ENCODE measurements around the gene EI24.
A peak's percentile ranks its signal among the peaks of the same experiment; 100 is the strongest.

The EI24 gene

GRCh38 chr11:125583496-125583895, 14.2 kb downstream of the EI24 start:
- DNase-seq, result no peak

- no peak for DNase-seq
These were observed 16.2 kb downstream of the EI24 start for GRCh38 chr11:125585487-125585886.

DNA sequence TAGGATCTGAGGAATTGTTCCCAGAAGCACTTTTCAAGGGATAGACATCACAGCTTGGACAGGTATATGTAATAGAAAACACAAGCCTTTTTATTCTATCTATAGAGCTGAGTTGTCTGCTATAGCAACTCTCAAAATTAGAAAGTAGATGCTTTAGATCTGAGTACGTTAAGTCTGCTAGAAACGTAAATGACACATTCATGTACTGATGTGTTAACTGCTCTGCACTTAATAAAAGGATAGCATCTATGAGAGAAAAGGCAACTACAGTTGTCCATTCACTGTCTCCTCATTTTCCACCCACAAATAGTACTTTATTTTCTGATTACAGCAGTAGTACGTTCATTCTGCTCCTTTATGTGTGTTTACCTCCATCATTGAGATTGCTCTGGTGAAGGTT, 17.3 kb downstream of the EI24 start:
- no peak for DNase-seq

DNA sequence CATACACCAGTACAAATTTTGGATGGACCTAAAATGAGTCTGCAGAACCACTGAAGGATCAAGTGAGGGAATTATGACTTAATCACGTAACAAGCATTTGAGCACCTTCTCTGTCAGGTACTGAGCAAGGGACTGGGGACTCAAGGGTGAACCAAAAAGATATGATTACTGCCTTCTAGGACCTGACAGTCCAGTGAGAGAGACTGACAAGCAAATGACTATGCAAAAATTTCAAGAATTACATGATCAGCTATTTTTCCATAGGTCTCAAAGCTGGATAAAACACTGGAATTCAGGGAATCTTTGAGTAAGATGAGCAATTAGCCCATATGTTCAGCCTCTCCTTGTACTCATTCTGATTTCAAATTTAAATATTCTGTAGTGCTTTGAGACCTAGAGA, 18.2 kb downstream of the EI24 start:
- no peak for DNase-seq

DNA sequence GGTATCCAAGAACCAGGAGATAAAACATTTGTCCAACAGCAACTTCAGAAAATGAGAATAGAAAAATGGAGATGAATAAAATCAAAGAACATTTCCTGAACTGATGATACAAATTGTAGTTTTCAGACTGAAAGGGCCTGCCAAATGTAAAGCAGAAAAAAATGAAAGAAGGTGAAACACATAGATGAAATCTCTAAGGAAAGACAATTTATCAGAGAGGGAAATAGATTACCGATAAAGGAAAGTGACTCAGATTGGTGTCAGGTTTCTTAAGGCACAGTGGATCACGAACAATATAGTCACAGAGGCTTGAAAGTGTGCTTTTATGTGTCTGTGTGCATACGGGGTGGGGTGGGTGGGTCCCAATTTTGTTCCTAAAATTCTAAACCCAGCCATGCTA, 19.2 kb downstream of the EI24 start:
- DNase-seq, result no peak

DNA sequence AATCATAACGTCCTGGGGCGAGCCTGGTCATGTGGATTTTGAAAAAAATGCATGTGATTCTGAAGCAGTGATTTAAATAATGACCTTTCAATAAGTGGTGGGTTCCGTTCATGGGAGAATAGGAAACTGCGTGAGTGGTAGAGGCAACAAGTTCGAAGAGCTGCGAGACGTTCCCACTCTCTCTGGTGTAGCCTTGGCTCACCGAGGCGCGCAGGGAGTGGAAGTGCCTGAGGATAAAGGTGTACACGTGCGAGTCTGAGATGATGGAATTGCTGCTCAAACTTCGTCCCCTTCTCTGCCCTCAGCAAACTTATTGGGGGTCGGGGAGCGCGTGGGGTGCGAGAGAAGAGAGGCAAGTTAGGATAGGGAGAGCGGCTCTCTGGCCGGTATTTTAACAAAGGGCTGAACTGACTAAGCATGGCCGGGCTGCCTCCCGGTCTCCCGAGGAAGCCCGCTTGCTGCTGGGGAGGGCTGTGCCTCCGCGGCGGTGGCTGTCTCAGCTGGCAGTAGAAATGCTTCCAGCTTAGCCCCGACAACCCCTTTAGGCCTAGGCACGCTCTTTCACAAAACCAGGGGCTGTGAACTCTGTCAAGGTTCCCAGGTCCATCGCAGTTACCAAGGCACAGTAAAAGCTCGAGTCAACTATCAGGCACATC, 22.5 kb downstream of the EI24 start:
- DNase-seq, result no peak

- peak; percentile 100 for DNase-seq
These were observed 23.2 kb downstream of the EI24 start, which contains the start of gene STT3A for GRCh38 chr11:125592305-125593113. TSS of gene STT3A (plus strand) at chr11:125592852. CDS start at chr11:125595916, 3,064 bp downstream.

GRCh38 chr11:125593114-125593820, 24.0 kb downstream of the EI24 start:
- DNase-seq, result peak; percentile 71

DNA sequence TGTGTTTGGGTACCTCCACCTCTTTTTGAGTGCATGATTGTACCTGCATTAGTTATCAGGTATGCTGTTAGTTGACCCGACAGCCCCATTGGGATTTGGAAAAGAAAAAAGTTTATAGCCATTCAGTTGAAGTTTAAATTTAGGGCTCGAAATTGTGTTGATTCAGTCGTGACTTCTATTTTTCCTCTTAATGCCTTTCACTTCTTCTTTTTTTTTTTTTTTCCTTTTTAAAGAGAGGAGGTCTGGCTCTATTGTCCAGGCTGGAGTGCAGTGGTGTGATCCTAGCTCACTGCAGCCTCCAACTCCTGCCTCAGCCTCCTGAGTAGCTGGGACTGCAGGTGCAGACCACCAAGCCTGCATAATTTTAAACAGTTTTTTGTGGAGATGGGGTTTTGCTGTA, 25.7 kb downstream of the EI24 start:
- DNase-seq, result no peak

GRCh38 chr11:125600663-125601062, 31.4 kb downstream of the EI24 start:
- no peak for DNase-seq

DNA sequence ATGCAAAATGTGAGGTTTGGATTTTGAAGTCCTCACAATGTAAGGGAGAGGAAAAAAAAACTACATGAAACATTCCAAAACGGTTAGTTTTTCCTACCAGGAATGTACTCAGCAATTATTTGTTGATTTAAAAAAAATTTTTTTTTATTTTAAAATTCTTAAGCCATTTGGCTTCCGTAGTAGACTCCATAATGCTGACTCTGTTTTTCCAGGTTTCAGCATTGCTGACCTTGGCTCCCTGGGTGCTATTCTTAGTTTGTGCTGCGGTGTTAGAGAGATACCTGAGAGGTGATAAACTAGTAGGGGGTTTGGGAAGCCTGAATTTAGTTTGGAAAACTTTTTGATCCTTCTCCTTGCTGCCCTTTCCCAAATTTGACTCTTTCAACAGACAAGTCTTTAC, 33.9 kb downstream of the EI24 start:
- DNase-seq, result no peak

GRCh38 chr11:125605417-125605816, 36.1 kb downstream of the EI24 start:
- no peak for DNase-seq

GRCh38 chr11:125609545-125609944, 40.3 kb downstream of the EI24 start:
- no peak for DNase-seq

DNA sequence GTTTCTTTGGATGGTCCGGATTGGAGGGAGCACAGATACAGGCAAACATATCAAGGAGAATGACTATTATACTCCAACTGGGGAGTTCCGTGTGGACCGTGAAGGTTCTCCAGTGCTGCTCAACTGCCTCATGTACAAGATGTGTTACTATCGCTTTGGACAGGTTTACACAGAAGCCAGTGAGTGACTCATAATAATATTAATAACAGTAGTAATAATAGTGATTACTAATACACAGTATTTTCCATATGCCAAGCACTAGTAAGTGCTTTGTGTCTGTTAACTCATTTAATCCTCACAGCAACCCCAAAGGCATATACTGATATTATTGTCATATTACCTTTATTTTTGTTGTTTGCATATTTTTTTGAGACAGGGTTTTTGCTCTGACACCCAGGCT, 49.1 kb downstream of the EI24 start:
- no peak for DNase-seq

DNA sequence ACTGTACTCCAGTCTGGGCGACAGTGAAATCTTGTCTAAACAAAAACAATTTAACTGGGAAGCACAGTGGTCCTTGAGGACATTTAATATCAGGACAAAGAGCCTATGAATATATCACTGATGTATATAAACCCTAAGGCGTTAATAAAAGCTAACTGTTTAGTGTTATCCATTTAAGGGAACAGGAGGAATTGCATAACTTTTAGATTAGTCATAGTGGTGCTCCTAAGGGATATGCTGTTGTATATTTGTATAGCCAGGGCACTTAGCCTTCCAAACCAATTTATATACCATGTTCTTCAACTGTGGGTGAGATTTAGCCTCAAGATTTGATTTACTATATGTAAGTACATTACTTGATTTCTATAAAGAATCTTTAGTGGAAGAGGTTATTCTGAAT, 52.7 kb downstream of the EI24 start:
- no peak for DNase-seq

GRCh38 chr11:125623064-125623463, 53.8 kb downstream of the EI24 start:
- DNase-seq, result no peak

DNA sequence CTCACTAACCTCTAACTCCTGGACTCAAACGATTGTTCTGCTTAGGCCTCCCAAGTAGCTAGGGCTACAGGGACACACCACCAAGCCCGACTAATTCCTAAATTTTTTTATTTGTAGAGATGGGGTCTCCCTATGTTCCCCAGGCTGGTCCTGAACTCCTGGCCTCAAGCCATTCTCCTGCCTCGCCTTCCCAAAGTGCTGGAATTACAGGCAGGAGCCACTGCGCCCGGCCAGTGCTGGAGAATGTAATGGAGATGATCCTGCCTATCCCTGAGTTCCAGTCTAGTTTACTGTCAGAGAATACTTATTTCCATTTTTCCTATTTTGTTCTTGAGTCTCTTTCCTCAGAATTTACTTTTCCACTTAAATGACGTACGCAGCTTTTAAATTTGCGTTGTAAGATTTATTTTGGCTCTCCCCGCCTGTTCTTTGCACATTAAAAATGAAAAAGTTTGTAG, 55.5 kb downstream of the EI24 start, which contains the start of gene CHEK1:
Gene CHEK1 (plus strand): TSS at position 408 of the 458 bp plus-strand sequence. CDS start 1,606 bp downstream, outside the sequence.
- no peak for DNase-seq

- no peak for DNase-seq
These were observed 56.0 kb downstream of the EI24 start for GRCh38 chr11:125625225-125625629.

GRCh38 chr11:125625630-125626287, 56.5 kb downstream of the EI24 start:
- peak; percentile 95 for DNase-seq

DNA sequence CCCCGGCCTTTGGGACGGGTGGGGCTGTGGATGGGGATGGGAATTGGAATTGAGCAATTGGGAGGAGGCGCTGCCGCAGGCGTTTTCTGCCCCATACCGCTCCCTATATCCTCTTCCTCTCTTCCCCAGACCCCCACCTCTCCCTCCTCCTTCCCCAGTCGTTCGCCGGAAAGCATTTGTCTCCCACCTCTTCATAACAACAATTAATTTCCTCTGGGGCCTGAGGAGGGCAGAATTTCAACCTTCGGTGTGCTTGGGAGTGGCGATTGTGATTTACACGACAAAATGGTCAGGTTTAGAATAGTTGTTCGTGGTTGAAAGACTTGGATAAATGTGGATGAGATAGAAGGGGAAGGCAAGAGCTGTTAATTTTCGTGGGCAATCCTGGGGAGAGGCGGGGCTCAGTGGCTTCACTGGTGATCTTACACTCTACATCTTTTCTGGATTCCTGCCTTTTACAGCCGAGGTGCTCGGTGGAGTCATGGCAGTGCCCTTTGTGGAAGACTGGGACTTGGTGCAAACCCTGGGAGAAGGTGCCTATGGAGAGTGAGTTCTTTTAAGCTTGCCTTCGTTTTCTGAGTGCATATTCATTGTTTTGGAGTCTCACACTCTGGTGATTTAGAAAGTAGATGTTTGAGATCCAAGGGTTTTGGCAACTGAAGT, 57.1 kb downstream of the EI24 start:
- DNase-seq, result peak; percentile 83

- no peak for DNase-seq
These were observed 58.1 kb downstream of the EI24 start for GRCh38 chr11:125627236-125627910.

Data from NCI-H1092 treated with DMSO at 0.1 percent for 48 hours (cell line).